ENCODE results near the gene ALOX15B. TPM values are rescaled to one million over a fixed set of nuclear protein-coding genes. Genes with fewer than 3 reads are reported as not detected.
"Not testable (repeated sequence)": the region's sequence is repeated elsewhere in the genome, so short reads cannot be mapped to it uniquely, and the experiment has no call there.

ALOX15B gene
- total and polyA plus RNA-seq, 5 experiments from 2014 or later: not detected

- Mint-ChIP-seq H3K36me3 (no peaks in the 10 kb centered on the region), H3K4me1 (no peaks in the 10 kb centered on the region), H3K27ac (peak overlapping the region in 1 of 10 donors; percentile 9), H3K27me3 (peaks cover 0 to 6% (median 0%) of the 10 kb centered on the region in 5 donors), H3K4me3 (no peak overlapping the region), H3K9me3 (no peaks in the 10 kb centered on the region)
- no peak for DNase-seq
- no peak for ATAC-seq
- POLR2A ChIA-PET: no interaction called here
Observed at GRCh38 chr17:8048736-8049135, 9.9 kb downstream of the ALOX15B start.

- Mint-ChIP-seq H3K27me3 (peaks cover 0 to 9% (median 5%) of the 10 kb centered on the region in 5 donors), H3K4me1 (peaks cover 0 to 17% (median 0%) of the 10 kb centered on the region in 4 donors), H3K9me3 (no peaks in the 10 kb centered on the region), H3K36me3 (no peaks in the 10 kb centered on the region), H3K4me3 (no peak overlapping the region), H3K27ac (no peak overlapping the region)
- no peak for ATAC-seq
- POLR2A ChIA-PET: no interaction called here
- no peak for DNase-seq
Observed at GRCh38 chr17:8051831-8052230, 13.0 kb downstream of the ALOX15B start.

- no peak for ATAC-seq
- no peak overlapping the region for H3K4me3 Mint-ChIP-seq
Observed at GRCh38 chr17:8052256-8053252, 13.7 kb downstream of the ALOX15B start.

GRCh38 chr17:8053600-8053999, 14.7 kb downstream of the ALOX15B start:
- POLR2A ChIA-PET: no interaction called here
- Mint-ChIP-seq H3K4me3 (no peak overlapping the region), H3K9me3 (no peaks in the 10 kb centered on the region), H3K36me3 (no peaks in the 10 kb centered on the region), H3K27me3 (peaks cover 5 to 20% (median 10%) of the 10 kb centered on the region in 5 donors), H3K4me1 (peaks cover 0 to 29% (median 2%) of the 10 kb centered on the region in 4 donors), H3K27ac (no peak overlapping the region)
- ATAC-seq (no peak), DNase-seq (no peak)

More at GRCh38 chr17:8052256-8053252, 13.7 kb downstream of the ALOX15B start:
- POLR2A ChIA-PET: no interaction called here
- Mint-ChIP-seq H3K27ac (no peak overlapping the region), H3K4me1 (peaks cover 0 to 24% (median 2%) of the 10 kb centered on the region in 4 donors), H3K9me3 (no peaks in the 10 kb centered on the region), H3K27me3 (peaks cover under 1 to 12% (median 11%) of the 10 kb centered on the region in 5 donors), H3K36me3 (no peaks in the 10 kb centered on the region)
- no peak for DNase-seq

- no peak for DNase-seq
- no peaks in the 10 kb centered on the region for H3K36me3 Mint-ChIP-seq
- peaks cover 0 to 30% (median 3%) of the 10 kb centered on the region in 4 donors for H3K4me1 Mint-ChIP-seq
- no peak for ATAC-seq
- POLR2A ChIA-PET: interaction anchor here (0.6 kb wide), 1 partner anchor 191 kb away, joined by 3 read pairs; no protein-coding TSS in a partner anchor
- peak overlapping the region in 1 of 10 donors; percentile 31 for H3K4me3 Mint-ChIP-seq
- H3K9me3 Mint-ChIP-seq: no peaks in the 10 kb centered on the region
- peak overlapping the region in 1 of 10 donors; percentile 51 for H3K27ac Mint-ChIP-seq
- peaks cover 18 to 42% (median 23%) of the 10 kb centered on the region in 5 donors for H3K27me3 Mint-ChIP-seq
Observed at GRCh38 chr17:8055851-8056231, 17.0 kb downstream of the ALOX15B start.

GRCh38 chr17:8056232-8056975, 17.5 kb downstream of the ALOX15B start:
- Mint-ChIP-seq H3K27ac (peak overlapping the region in 2 of 10 donors; percentile 51 to 85), H3K4me3 (peak overlapping the region in 1 of 10 donors; percentile 31), H3K4me1 (peaks cover 0 to 30% (median 3%) of the 10 kb centered on the region in 4 donors), H3K27me3 (peaks cover 22 to 48% (median 24%) of the 10 kb centered on the region in 5 donors), H3K36me3 (no peaks in the 10 kb centered on the region), H3K9me3 (no peaks in the 10 kb centered on the region)
- POLR2A ChIA-PET: interaction anchor here (0.5 kb wide), 1 partner anchor 16 kb away, joined by 3 read pairs; no protein-coding TSS in a partner anchor
- no peak for ATAC-seq
- peak in 1 of 10 donors; percentile 42 for DNase-seq

GRCh38 chr17:8056976-8057625, 18.2 kb downstream of the ALOX15B start:
- H3K4me1 Mint-ChIP-seq: peaks cover 0 to 30% (median 3%) of the 10 kb centered on the region in 4 donors
- H3K9me3 Mint-ChIP-seq: no peaks in the 10 kb centered on the region
- peaks cover 26 to 54% (median 31%) of the 10 kb centered on the region in 5 donors for H3K27me3 Mint-ChIP-seq
- H3K4me3 Mint-ChIP-seq: peak overlapping the region in 1 of 10 donors; percentile 9
- no peaks in the 10 kb centered on the region for H3K36me3 Mint-ChIP-seq
- ATAC-seq: peak in 1 of 2 donors; percentile 15
- POLR2A ChIA-PET: no interaction called here
- DNase-seq: no peak
- H3K27ac Mint-ChIP-seq: peak overlapping the region in 1 of 10 donors; percentile 85

- peak in 9 of 10 donors; percentile 28 to 72 (median 60) for DNase-seq
- Mint-ChIP-seq H3K9me3 (no peaks in the 10 kb centered on the region), H3K4me1 (peaks cover 0 to 30% (median 5%) of the 10 kb centered on the region in 4 donors), H3K4me3 (no peak overlapping the region), H3K36me3 (no peaks in the 10 kb centered on the region), H3K27me3 (peaks cover 30 to 61% (median 37%) of the 10 kb centered on the region in 5 donors), H3K27ac (no peak overlapping the region)
- peak; percentile 92 to 94 for ATAC-seq
- POLR2A ChIA-PET: no interaction called here
Observed at GRCh38 chr17:8057691-8058114, 18.8 kb downstream of the ALOX15B start.

- Mint-ChIP-seq H3K36me3 (no peaks in the 10 kb centered on the region), H3K4me3 (no peak overlapping the region), H3K27me3 (peaks cover 38 to 74% (median 45%) of the 10 kb centered on the region in 5 donors), H3K4me1 (peaks cover 0 to 30% (median 6%) of the 10 kb centered on the region in 4 donors), H3K9me3 (no peaks in the 10 kb centered on the region), H3K27ac (no peak overlapping the region)
- ATAC-seq: no peak
- no peak for DNase-seq
- POLR2A ChIA-PET: interaction anchor here (1.0 kb wide), 1 partner anchor 24 kb away, joined by 3 read pairs; no protein-coding TSS in a partner anchor
Observed at GRCh38 chr17:8059131-8059530, 20.3 kb downstream of the ALOX15B start.

GRCh38 chr17:8060274-8060673, 21.4 kb downstream of the ALOX15B start:
- POLR2A ChIA-PET: interaction anchor here (0.8 to 1.5 kb wide), 3 partner anchors 19 to 58 kb away, joined by 4 to 5 read pairs (median 4); partner anchors contain the start of gene ALOXE3
- Mint-ChIP-seq H3K27ac (no peak overlapping the region), H3K4me3 (peak overlapping the region in 1 of 10 donors; percentile 45), H3K36me3 (no peaks in the 10 kb centered on the region), H3K27me3 (peaks cover 38 to 74% (median 48%) of the 10 kb centered on the region in 5 donors), H3K9me3 (no peaks in the 10 kb centered on the region), H3K4me1 (peaks cover 0 to 28% (median 6%) of the 10 kb centered on the region in 4 donors)
- ATAC-seq (peak; percentile 58 to 70), DNase-seq (peak in 9 of 10 donors; percentile 42 to 81 (median 64))

- POLR2A ChIA-PET: not testable (repeated sequence)
Observed at GRCh38 chr17:8061851-8062250, 23.0 kb downstream of the ALOX15B start.

GRCh38 chr17:8062435-8062806, 23.6 kb downstream of the ALOX15B start:
- ATAC-seq (no peak), DNase-seq (no peak)
- Mint-ChIP-seq H3K36me3 (no peaks in the 10 kb centered on the region), H3K27me3 (peaks cover 33 to 65% (median 45%) of the 10 kb centered on the region in 5 donors), H3K4me3 (no peak overlapping the region), H3K9me3 (no peaks in the 10 kb centered on the region), H3K27ac (no peak overlapping the region), H3K4me1 (peaks cover 0 to 7% (median 4%) of the 10 kb centered on the region in 4 donors)
- POLR2A ChIA-PET: no interaction called here

More at GRCh38 chr17:8061851-8062250, 23.0 kb downstream of the ALOX15B start:
- H3K36me3 Mint-ChIP-seq, ATAC-seq, H3K9me3 Mint-ChIP-seq, DNase-seq, H3K27ac Mint-ChIP-seq, H3K4me3 Mint-ChIP-seq: not testable (repeated sequence)
- Mint-ChIP-seq H3K27me3 (peaks cover 34 to 71% (median 45%) of the 10 kb centered on the region in 5 donors), H3K4me1 (peaks cover 0 to 13% (median 6%) of the 10 kb centered on the region in 4 donors)

Measured in naive thymus-derived CD8-positive, alpha-beta T cell (primary cell).